Activated CD4-positive, alpha-beta T cell treated with anti-CD3 and anti-CD28 coated beads, Interleukin-2, Interleukin-4, amounts not matched to agents 100 ng/mL and 50 ng/mL, durations not matched to agents 16 hours and 8 hours (primary cell): ENCODE measurements around the gene GINS2.

ENCODE experiments used
- DNase-seq: peaks from one replicate; pipeline ENCODE4 v3.0.0-alpha.2; 2020; ENCODE audit warnings: low spot score

GINS2 gene

GRCh38 chr16:85716022-85716679 is 27.4 kb upstream of the GINS2 start:
- DNase-seq = no peak

GRCh38 chr16:85715169-85716021 is 26.6 kb upstream of the GINS2 start:
- DNase-seq = no peak

- DNase-seq = no peak
These were observed 24.0 kb upstream of the GINS2 start for GRCh38 chr16:85712801-85713200.

GRCh38 chr16:85711982-85712587 is 23.3 kb upstream of the GINS2 start:
- DNase-seq = no peak

GRCh38 chr16:85710732-85711131 is 22.0 kb upstream of the GINS2 start:
- DNase-seq = no peak

GRCh38 chr16:85709766-85710585 is 21.2 kb upstream of the GINS2 start:
- DNase-seq = no peak

- no peak for DNase-seq
These were observed 19.6 kb upstream of the GINS2 start for GRCh38 chr16:85708338-85708737.

GRCh38 chr16:85707528-85708095 is 18.9 kb upstream of the GINS2 start:
- no peak for DNase-seq

- no peak for DNase-seq
These were observed 17.8 kb upstream of the GINS2 start for GRCh38 chr16:85706449-85707034.

GRCh38 chr16:85704900-85705846 is 16.4 kb upstream of the GINS2 start:
- no peak for DNase-seq

- DNase-seq = no peak
These were observed 15.3 kb upstream of the GINS2 start for GRCh38 chr16:85704011-85704410.

- DNase-seq = no peak
These were observed 10.9 kb upstream of the GINS2 start for GRCh38 chr16:85699628-85700027.

GRCh38 chr16:85698935-85699558 is 10.3 kb upstream of the GINS2 start:
- no peak for DNase-seq

GRCh38 chr16:85698459-85698891 is 9.7 kb upstream of the GINS2 start:
- DNase-seq = no peak

- no peak for DNase-seq
These were observed 8.7 kb upstream of the GINS2 start for GRCh38 chr16:85697431-85697830.

GRCh38 chr16:85696781-85697180 is 8.0 kb upstream of the GINS2 start:
- DNase-seq = no peak

- DNase-seq = no peak
These were observed 6.7 kb upstream of the GINS2 start for GRCh38 chr16:85695196-85696128.

- DNase-seq = no peak
These were observed 1.8 kb upstream of the GINS2 start for GRCh38 chr16:85690469-85691064.
